Measurements from ENCODE around the gene FAM193A.
"Not testable (repeated sequence)": the region's sequence is repeated elsewhere in the genome, so short reads cannot be mapped to it uniquely, and the experiment has no call there.

The FAM193A gene

GRCh38 chr4:2608291-2608690 lies 71.8 kb downstream of the FAM193A start:
- DNase-seq (ENCODE audit: low read depth) = no peak

- DNase-seq (ENCODE audit: low read depth) = no peak
Measured at GRCh38 chr4:2615821-2616220, 79.4 kb downstream of the FAM193A start.

DNA sequence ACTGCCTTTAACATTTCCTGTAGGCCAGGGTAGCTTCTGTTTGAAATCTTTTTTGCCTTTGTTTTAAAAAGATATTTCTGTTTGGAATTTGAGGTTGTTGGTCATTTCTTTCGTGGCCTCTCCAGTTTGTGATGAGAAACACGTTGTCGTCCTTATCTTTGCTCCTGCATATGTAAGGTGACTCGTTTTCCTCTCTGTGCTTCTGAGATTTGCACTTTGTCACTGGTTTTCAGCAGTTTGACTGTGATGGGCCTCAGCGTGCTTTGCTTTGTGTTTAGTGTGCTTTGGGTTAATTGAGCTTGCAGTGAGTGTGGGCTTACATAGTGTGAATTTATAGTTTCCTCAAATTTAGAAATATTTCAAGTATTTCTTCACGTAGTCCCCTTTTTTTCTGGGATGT lies 81.5 kb downstream of the FAM193A start:
- DNase-seq (ENCODE audit: low read depth) = no peak

- not testable (repeated sequence) for DNase-seq (ENCODE audit: low read depth)
Measured at GRCh38 chr4:2618729-2619128, 82.3 kb downstream of the FAM193A start.

DNA sequence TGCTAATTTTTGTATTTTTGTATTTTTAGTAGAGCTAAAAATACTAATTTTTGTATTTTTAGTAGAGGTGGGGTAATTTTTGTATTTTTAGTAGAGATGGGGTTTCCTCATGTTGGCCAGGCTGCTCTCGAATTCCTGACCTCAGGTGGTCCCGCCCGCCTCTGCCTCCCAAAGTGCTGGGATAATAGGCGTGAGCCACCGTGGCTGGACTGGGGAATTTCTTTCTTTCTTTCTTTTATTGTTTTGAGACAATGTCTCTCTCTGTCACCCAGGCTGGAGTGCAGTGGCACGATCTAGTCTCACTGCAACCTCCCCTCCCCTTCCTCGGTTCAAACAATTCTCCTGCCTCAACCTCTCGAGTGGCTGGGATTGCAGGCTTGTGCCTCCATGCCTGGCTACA lies 83.0 kb downstream of the FAM193A start:
- no peak for DNase-seq (ENCODE audit: low read depth)

- no peak for DNase-seq (ENCODE audit: low read depth)
Measured at GRCh38 chr4:2621419-2621818, 85.0 kb downstream of the FAM193A start.

DNA sequence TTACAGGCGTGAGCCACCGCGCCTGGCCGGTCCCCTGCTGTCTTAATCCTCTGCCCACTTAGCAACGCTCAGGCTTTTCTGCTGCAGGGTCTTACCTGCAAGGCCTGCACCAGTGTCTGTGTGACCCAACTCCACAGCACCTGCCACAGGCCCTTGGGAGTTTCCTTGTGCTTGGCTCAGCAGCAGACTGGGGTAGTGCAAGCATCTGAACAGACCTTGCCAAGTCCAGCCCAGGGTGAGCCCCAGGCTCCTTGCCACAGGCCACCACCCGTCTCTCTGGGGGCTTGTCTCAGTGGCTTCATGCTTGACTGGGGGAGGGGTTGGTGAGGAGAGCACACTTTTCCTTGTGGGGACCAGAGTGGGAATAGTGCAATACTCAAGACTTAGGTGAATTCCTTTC lies 87.0 kb downstream of the FAM193A start:
- DNase-seq (ENCODE audit: low read depth) = no peak

DNA sequence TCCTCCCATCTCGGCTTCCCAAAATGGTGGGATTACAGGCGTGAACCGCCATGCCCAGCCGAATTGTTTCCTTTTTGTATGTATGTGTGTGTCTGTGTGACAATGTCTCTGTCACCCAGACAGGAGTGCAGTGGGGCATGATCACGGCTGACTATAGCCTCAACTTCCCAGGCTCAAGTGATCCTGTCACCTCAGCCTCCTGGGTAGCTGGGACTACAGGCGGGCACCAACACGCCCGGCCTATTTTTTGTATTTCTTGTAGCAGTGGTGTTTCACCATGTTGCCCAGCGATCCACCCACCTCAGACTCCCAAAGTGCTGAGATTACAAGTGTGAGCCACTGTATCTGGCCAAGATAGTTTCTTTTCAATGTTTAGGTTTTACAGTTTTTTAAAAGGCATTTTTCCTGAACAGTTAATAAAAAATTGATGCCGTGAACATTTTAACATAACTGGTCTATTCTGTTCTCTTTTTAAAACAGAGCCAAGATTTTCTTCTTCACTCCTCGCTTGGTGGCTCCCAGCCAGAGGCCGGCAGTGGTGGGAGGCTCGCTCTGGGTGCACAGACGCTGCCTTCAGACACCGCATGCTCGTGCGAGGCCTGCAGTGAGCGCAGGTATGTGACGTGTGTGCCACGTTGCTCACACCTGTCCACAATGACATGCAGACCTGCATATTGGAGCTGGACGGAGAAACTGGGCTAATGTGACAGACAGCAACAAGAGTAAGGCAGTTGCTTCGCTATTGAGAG lies 88.5 kb downstream of the FAM193A start:
- no peak for DNase-seq (ENCODE audit: low read depth)

DNA sequence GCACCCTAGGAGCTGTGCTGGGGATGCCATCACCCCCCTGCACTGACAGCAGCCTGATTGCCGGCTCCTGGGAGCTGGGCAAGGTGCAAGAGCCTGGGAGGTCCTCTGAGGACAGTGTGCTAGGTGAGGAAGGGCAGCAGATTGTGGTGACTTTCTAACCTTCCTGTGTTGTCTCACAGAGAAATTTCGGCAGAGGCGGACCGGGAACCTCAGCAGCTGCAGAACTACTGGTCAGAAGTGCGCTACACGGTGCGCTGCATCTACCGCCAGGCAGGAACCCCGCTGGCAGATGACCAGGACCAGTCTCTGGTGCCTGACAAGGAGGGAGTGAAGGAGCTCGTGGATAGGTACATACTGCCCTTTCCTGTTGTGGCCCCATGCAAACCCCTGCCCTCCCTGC lies 89.8 kb downstream of the FAM193A start:
- no peak for DNase-seq (ENCODE audit: low read depth)

DNA sequence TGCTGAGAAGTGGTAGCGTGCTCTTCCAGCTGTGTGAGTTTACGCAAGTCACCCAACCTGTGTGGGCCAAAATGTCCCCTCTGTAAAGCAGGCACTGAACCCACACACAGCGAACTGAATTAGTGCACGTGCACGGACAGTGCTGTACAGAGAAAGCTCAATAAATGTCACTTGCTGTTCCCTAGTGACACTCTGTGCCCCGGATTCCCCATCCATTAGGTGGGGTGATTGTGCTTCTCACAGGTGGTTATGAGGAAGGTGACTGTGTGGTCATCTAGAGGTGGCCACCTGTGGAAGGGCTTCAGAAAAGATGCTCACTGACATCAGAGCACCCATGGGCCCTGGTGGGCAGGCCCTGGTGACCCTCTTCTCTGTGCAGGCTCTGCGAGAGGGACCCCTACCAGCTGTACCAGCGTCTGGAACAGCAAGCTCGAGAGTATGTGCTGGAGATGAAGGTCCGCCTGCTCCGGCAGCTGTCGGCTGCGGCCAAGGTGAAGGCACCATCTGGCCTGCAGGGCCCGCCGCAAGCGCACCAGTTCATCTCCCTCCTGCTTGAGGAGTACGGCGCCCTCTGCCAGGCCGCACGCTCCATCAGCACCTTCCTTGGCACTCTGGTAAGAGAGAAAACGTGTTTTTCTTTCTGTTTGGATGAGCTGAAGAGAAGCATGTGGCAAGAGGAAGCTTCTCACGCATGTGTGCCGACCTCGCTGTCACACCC lies 94.3 kb downstream of the FAM193A start:
- no peak for DNase-seq (ENCODE audit: low read depth)

GRCh38 chr4:2634014-2634413 lies 97.6 kb downstream of the FAM193A start:
- DNase-seq (ENCODE audit: low read depth) = no peak

DNA sequence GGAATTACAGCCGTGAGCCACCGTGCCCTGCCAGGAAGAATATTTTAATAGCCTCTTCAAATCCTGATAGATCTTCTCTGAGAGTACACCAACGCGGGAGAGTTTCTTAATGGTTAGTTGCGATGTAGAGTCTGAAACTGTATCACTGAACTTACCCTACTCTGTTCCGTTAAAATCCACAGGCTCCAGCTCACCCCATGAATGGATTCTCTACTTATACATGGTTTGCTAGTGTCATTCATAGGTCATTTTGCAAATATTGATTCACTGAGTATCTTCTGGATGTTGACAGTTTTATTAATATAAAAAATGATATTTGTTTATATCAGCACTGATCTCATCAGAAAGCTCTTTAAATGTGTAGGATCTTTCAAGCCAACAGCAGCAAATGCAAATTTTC lies 99.9 kb downstream of the FAM193A start:
- no peak for DNase-seq (ENCODE audit: low read depth)

- not testable (repeated sequence) for DNase-seq (ENCODE audit: low read depth)
Measured at GRCh38 chr4:2636994-2637393, 100.5 kb downstream of the FAM193A start.

DNA sequence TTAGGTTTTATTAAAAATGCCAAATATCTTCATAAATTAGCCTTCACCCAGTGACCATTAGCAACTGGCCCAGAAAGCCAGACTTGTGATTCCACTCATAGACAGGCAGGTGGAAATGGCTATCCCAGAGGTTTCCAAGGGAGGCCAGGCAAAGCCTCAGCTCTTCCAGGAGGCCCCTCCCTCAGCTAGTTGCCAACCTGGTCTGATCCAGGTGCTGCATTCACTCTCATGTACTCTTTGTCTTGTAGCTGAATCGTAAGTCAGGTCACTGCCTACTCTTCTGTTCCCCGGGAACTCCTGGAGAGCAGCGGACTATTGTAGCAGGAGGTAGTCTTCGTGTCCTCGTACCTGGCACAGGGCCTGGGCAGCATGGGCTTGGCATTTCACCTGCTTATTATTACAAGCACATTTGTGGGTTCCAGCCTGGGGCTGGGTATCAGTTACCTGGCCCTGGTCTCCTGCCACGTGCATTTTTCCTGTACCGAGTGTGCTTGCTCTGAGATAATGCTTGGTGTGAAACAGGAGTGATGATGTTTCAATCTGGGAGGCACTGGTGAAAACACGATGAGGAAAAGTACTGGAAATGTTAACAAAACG lies 101.6 kb downstream of the FAM193A start:
- DNase-seq (ENCODE audit: low read depth) = no peak

DNA sequence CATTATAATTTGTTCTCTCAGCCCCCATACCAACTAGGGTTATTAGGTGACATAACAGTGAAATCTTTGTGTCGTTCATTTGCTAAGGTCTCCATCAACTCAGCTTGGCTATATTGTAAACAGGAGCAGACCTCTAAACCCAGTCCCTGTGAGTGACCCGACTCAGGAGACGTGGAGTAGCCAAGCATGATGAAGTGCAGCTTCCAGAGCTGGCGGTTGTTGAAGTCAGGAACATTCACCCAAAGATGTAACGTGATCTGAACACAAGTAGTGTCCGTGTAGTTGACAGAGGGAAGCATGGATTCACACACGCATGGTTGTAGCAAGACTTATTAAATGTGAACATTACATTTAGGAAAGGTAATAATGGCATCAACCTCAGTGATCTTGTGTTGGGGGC lies 102.3 kb downstream of the FAM193A start:
- no peak for DNase-seq (ENCODE audit: low read depth)

DNA sequence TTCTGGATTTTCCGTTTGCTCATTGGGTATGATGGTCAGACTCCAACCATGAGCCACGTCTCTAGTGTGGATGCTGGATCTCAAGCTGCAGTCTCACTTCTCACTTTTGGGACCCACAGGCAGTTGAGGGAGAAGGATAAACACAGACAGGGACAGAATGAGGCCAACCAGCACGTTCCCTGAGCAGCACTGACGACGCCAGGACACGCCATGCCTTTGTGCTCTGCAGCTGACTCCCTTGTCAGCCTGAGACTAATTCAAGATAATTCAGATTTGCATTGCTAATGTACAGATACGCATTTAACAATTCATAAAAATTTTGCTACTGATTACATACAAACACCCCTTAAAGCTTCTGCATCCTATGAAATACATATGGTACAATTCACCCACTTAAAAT lies 106.5 kb downstream of the FAM193A start:
- DNase-seq (ENCODE audit: low read depth) = no peak

GRCh38 chr4:2643555-2643954 lies 107.1 kb downstream of the FAM193A start:
- DNase-seq (ENCODE audit: low read depth) = no peak

- DNase-seq (ENCODE audit: low read depth) = no peak
Measured at GRCh38 chr4:2646396-2647149, 110.1 kb downstream of the FAM193A start.

DNA sequence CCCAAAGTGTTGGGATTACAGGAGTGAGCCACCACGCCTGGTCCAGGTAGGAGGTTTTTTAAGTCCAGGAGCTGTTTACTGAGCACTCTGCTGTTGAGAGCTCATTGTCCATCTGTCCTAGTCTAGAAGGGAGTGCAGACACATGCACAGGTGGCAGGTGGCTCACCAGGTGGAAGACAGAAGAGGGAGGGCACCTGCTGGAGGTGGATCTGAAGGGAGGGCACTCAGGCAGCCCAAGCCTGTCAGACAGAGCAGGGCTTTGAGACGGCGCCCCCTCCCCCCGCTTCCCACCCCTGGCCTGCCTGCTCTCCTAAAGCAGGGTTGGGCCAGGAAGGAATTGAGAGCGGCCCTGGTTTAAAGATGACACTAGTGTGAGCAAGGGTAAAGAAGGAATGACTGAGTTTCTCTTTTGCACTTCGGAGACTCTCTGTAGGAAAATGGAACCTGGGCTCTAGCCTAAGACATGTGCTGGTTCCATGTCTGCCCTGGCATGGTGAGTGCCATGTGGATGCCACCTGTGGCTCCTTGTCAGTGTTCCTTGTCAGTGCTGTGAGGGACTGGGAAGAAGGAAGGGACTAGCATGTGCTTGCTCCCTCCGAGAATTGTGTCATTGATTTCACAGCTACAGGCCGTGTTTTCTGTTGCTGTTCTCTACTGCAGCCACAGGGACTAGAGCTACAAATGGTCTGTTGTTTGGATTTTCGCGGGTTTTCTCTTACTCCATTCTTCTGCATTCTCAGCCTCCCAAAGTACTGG lies 111.1 kb downstream of the FAM193A start:
- no peak for DNase-seq (ENCODE audit: low read depth)

DNA sequence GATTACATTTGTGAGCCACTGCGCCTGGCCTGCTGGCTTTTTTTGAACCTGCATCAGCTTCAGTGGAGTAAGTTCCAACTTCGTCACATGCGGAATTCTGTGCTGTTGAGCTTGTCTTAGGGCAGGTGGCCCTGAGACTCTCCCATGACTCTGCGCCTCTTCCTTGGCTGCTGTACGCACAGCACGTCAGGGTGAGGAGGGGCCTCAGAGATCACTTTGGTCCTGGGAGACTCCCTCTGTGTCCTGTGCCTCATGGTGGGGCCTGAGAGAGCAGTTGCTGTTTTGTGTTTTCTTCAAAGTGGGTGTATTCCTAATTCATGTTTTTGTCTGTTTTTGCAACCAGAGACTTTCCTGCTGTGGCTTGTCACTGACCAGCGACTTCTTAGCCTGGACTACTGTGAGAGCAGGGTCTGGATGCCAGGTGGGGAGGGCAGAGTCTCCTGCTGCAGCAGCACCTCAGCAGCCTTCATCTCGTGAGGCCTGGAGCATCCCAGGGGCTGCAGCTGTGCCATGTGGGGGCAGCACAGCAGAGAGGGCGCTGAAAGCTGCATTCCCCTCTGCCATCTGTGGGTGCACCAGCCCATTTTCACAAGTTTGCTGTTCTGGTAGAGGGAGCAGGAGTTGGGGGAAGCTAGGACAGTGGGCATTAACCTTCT lies 111.8 kb downstream of the FAM193A start:
- DNase-seq (ENCODE audit: low read depth) = no peak

- no peak for DNase-seq (ENCODE audit: low read depth)
Measured at GRCh38 chr4:2649604-2650114, 113.2 kb downstream of the FAM193A start.

Measured in activated T-helper 1 cell treated with Interleukin-2 at 50 U/mL for 16 hours (primary cell).